Dendritic cell treated with granulocyte-macrophage colony-stimulating factor and Interleukin-4, amounts not matched to agents 40 ng/mL and 50 ng/mL, for 4 days (primary cell): ENCODE results near the gene WNK2.
"Not testable (repeated sequence)": the region's sequence is repeated elsewhere in the genome, so short reads cannot be mapped to it uniquely, and the experiment has no call there.

Source experiments
- H3K27ac Mint-ChIP-seq: one replicate; pipeline ENCODE4 v1.8.0; 2022; ENCODE audit warnings: mild to moderate bottlenecking, mixed read lengths
- H3K27me3 Mint-ChIP-seq: one replicate; pipeline ENCODE4 v1.8.0; 2022; ENCODE audit warnings: mild to moderate bottlenecking, mixed read lengths
- H3K36me3 Mint-ChIP-seq: one replicate; pipeline ENCODE4 v1.8.0; 2022; ENCODE audit warnings: low read depth, mixed read lengths
- H3K4me1 Mint-ChIP-seq: one replicate; pipeline ENCODE4 v1.8.0; 2022; ENCODE audit warnings: low read depth, mixed read lengths
- H3K4me3 Mint-ChIP-seq: one replicate; pipeline ENCODE4 v1.8.0; 2022; ENCODE audit warnings: mild to moderate bottlenecking, moderate library complexity, mixed read lengths
- H3K9me3 Mint-ChIP-seq: one replicate; pipeline ENCODE4 v1.8.0; 2022; ENCODE audit warnings: mixed read lengths
- intact Hi-C: fragments of 100-400 bp; cut with micrococcal nuclease; formaldehyde crosslinking; loops from one replicate; pipeline ENCODE4 v1.15.0; 2022

Gene WNK2

DNA sequence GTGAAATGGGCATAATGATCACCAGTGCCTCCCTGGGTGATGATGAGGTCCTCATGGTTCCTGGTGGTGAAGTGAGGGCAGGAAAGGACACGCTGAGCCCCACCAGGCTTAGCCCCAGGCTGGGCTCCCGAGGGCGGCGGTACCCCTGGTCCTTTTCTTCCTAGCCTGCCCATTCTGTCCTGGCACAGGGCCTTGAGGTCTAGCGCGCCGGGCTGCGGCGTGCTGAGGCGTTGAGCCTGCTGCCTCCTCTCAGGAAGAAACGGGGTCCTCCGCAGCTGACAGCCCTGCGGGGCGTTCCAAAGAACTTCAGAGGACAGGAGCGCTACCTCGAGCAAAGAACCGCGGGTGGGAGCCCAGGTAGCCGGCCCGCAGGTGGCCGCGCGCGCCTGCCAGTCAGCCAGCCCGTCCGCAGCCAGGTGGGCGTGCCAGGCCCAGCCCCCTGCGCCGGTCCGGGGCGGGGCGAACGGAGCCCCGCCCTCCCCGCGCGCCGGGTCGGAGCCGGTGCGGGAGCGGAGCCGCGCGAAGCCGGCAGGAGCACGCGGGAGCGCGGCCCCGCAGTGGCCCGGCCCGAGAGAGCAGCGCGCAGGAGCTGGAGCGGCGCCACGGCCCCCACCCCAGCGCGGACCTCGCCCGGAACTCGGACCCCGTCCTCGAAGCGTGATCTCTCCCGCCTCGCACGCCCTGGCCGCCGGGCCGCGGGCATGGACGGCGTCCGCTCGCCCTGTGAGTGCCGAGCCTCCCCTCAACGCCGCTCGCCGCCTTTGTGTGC lies at the start of gene WNK2:
WNK2 (plus strand) TSS at position 477 of the 769 bp plus-strand sequence. CDS start 791 bp downstream, outside the sequence.
- H3K9me3 Mint-ChIP-seq, result no peaks in the 10 kb centered on the region
- H3K4me3 Mint-ChIP-seq, result peak within 1 kb of the TSS; percentile 69
- intact Hi-C loops, result no loop called here
- peaks cover 91% of the 10 kb centered on the region for H3K27me3 Mint-ChIP-seq
- peaks cover 3% of the 10 kb centered on the region for H3K4me1 Mint-ChIP-seq
- no peaks in the 10 kb centered on the region for H3K36me3 Mint-ChIP-seq
- H3K27ac Mint-ChIP-seq, result no peak within 1 kb of the TSS

DNA sequence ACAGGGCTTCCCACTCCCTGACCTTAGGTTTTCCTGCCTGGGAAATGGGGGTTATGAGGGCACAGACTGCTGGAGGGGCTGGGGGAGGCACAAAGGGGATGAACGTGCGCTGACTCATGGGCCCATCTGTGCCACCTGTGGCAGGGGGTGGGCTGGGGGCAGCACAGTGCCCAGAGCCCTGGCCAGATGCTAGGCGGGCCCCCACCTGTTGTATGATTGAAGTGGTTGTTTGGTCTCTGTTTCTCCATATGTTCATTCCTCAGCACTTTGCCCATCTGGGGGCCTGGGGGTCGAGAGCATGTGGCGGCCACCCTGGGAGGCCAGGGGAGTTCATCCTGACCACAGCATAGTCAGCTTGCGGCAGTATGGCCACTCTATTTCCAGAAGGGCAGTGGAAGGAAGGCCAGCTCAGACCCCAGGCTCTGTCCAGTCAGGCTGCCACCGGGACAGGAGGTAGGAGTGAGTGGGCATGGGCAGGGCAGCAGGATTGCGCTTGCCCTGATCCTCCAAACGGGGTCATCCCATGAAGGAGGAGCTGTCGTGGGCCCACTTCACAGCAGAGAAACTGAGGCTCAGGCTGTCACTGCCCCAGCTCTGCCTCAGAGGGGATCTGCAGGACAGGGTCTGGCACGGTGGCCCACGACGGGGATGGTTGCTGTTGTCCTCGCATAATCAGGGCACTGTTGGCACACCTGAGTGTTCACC lies 49.0 kb upstream of the WNK2 start:
- H3K27me3 Mint-ChIP-seq, result peaks cover 12% of the 10 kb centered on the region
- peaks cover 89% of the 10 kb centered on the region for H3K4me1 Mint-ChIP-seq
- H3K27ac Mint-ChIP-seq, result peak overlapping the region; percentile 96
- H3K4me3 Mint-ChIP-seq, result peak overlapping the region; percentile 95
- intact Hi-C loops, result loop anchor here (1.0 to 5.0 kb wide), 2 partner anchors 14 to 38 kb away; partner anchors contain the start of gene CARD19
- H3K9me3 Mint-ChIP-seq, result no peaks in the 10 kb centered on the region
- H3K36me3 Mint-ChIP-seq, result peaks cover 48% of the 10 kb centered on the region

GRCh38 chr9:93136011-93136440 lies 47.9 kb upstream of the WNK2 start:
- Mint-ChIP-seq H3K4me1 (peaks cover 89% of the 10 kb centered on the region), H3K36me3 (peaks cover 37% of the 10 kb centered on the region), H3K27me3 (peaks cover 12% of the 10 kb centered on the region), H3K9me3 (no peaks in the 10 kb centered on the region), H3K4me3 (peak overlapping the region; percentile 32), H3K27ac (peak overlapping the region; percentile 96)
- intact Hi-C loops, result no loop called here

GRCh38 chr9:93137362-93137761 lies 46.6 kb upstream of the WNK2 start:
- Mint-ChIP-seq H3K27me3 (peaks cover 15% of the 10 kb centered on the region), H3K9me3 (no peaks in the 10 kb centered on the region), H3K4me3 (no peak overlapping the region), H3K4me1 (peaks cover 77% of the 10 kb centered on the region), H3K27ac (no peak overlapping the region), H3K36me3 (peaks cover 23% of the 10 kb centered on the region)
- intact Hi-C loops, result no loop called here

GRCh38 chr9:93138171-93138764 lies 45.7 kb upstream of the WNK2 start:
- H3K4me1 Mint-ChIP-seq, result peaks cover 69% of the 10 kb centered on the region
- H3K27ac Mint-ChIP-seq, result no peak overlapping the region
- H3K36me3 Mint-ChIP-seq, result peaks cover 14% of the 10 kb centered on the region
- H3K9me3 Mint-ChIP-seq, result no peaks in the 10 kb centered on the region
- intact Hi-C loops, result no loop called here
- H3K4me3 Mint-ChIP-seq, result no peak overlapping the region
- H3K27me3 Mint-ChIP-seq, result peaks cover 19% of the 10 kb centered on the region

GRCh38 chr9:93139365-93140182 lies 44.4 kb upstream of the WNK2 start:
- H3K27ac Mint-ChIP-seq, result peak overlapping the region; percentile 62
- intact Hi-C loops, result no loop called here
- peaks cover 77% of the 10 kb centered on the region for H3K4me1 Mint-ChIP-seq
- H3K9me3 Mint-ChIP-seq, result no peaks in the 10 kb centered on the region
- H3K4me3 Mint-ChIP-seq, result no peak overlapping the region
- peaks cover 27% of the 10 kb centered on the region for H3K27me3 Mint-ChIP-seq
- peaks cover 6% of the 10 kb centered on the region for H3K36me3 Mint-ChIP-seq

DNA sequence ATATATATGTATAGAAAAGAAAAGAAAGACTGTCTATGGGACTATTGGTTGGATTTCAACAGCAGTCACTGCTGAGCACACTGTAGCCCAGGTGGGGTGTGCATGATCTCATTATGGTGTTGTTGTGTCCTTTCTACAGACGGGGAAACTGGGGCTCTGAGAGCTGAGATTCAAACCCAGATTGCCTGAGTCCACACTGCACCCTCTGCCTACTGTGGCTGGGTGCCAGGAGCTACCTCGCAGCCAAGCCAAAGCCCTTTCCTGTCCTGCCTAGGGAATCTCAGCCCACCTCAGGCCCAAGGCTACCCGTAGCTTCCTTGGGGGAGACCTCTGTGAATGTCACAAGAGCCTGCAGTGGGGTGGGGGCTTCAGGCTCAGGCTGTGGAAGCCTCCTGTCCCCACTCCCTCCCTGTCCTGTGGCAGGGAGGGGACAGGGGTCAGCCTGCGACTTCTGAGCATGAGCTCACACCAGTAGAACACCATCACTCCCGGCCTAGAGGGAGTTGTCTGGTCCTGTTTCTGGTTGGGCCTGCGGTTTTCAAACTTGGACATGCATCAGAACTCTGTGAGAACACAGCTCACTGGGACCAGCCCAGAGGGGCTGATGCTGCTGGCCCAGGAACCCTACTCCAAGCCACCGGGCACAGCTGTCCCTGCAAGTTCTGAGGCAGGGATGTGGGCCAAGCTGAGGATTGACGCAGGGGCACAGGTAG lies 42.0 kb upstream of the WNK2 start:
- intact Hi-C loops, result no loop called here
- Mint-ChIP-seq H3K4me3 (no peak overlapping the region), H3K9me3 (peaks cover 6% of the 10 kb centered on the region), H3K36me3 (peaks cover 6% of the 10 kb centered on the region), H3K27me3 (peaks cover 20% of the 10 kb centered on the region), H3K4me1 (peaks cover 65% of the 10 kb centered on the region), H3K27ac (no peak overlapping the region)

DNA sequence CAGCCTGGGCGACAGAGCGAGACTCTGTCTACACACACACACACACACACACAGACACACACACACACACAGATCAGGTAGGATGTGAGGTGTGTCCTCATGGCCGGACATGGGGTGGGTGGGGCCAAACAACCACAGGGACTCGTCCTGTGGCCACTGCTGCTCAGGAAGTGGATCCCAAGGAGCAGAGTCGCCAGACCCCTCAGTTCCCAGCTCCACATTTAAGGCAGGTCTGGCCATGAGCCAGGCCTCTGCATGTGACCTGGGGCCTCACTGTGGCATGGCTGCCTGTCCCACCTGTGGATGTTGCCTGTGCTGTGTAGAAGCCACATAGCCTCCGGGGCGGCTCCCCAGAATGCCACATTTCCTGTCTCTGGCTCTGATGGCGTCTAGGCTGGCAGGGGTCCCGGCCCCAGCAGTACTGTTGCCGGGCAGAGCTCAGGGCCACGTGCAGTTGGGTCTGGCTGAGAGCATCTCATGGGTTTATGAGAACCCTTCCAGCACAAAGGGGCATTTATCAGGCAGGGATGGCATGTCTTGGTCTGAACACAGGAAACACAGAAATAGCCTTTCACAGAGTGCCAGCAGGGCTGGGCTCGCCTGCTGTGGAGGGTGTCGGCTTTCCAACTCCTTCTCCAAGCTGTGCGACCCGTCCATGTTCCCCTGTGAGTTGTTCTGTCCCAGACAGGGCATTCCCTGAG lies 40.0 kb upstream of the WNK2 start:
- Mint-ChIP-seq H3K27me3 (peaks cover 15% of the 10 kb centered on the region), H3K4me3 (no peak overlapping the region), H3K4me1 (peaks cover 52% of the 10 kb centered on the region), H3K27ac (peak overlapping the region; percentile 15), H3K9me3 (peaks cover 9% of the 10 kb centered on the region), H3K36me3 (peaks cover 12% of the 10 kb centered on the region)
- intact Hi-C loops, result no loop called here

- Mint-ChIP-seq H3K4me1 (peaks cover 47% of the 10 kb centered on the region), H3K27me3 (peaks cover 17% of the 10 kb centered on the region)
- intact Hi-C loops, H3K36me3 Mint-ChIP-seq, H3K27ac Mint-ChIP-seq, H3K4me3 Mint-ChIP-seq, H3K9me3 Mint-ChIP-seq: not testable (repeated sequence)
These were observed 37.2 kb upstream of the WNK2 start for GRCh38 chr9:93146696-93147095.

DNA sequence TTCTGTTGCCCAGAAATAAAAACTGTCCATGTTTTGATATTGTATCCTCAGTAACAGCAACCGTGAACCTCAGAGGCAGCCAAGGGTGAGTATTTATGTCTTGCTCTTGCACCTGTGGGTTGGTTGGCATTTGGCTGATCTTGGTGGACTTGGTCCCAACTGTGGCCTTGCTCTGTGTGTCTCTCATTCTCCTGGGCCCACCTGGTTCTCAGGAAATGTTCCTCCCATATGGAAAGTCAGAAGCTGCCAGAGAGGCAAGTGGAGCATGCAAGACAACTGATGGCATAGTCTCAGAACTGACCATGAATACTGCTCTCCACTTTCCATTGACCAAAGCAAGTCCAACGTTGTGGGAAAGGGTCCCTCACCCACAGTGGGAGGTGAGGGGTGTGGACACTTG lies 36.3 kb upstream of the WNK2 start:
- intact Hi-C loops, result no loop called here
- Mint-ChIP-seq H3K4me1 (peaks cover 47% of the 10 kb centered on the region), H3K27me3 (peaks cover 12% of the 10 kb centered on the region), H3K9me3 (peaks cover 9% of the 10 kb centered on the region), H3K4me3 (no peak overlapping the region), H3K27ac (no peak overlapping the region), H3K36me3 (peaks cover 6% of the 10 kb centered on the region)

GRCh38 chr9:93148721-93149120 lies 35.2 kb upstream of the WNK2 start:
- intact Hi-C loops, result loop anchor here (1.0 kb wide), 1 partner anchor 14 kb away; the partner anchor contains the start of gene NINJ1
- Mint-ChIP-seq H3K27me3 (peaks cover 7% of the 10 kb centered on the region), H3K9me3 (peaks cover 9% of the 10 kb centered on the region), H3K27ac (peak overlapping the region; percentile 81), H3K4me1 (peaks cover 41% of the 10 kb centered on the region), H3K36me3 (peaks cover 6% of the 10 kb centered on the region), H3K4me3 (no peak overlapping the region)

GRCh38 chr9:93149361-93149760 lies 34.6 kb upstream of the WNK2 start:
- H3K36me3 Mint-ChIP-seq, result peaks cover 6% of the 10 kb centered on the region
- H3K4me1 Mint-ChIP-seq, result peaks cover 34% of the 10 kb centered on the region
- intact Hi-C loops, result loop anchor here (1.0 kb wide), 1 partner anchor 15 kb away; the partner anchor contains the start of gene NINJ1
- H3K27ac Mint-ChIP-seq, result peak overlapping the region; percentile 81
- H3K27me3 Mint-ChIP-seq, result peaks cover 4% of the 10 kb centered on the region
- H3K9me3 Mint-ChIP-seq, result peaks cover 9% of the 10 kb centered on the region
- H3K4me3 Mint-ChIP-seq, result no peak overlapping the region
